NCI-H2196 treated with DMSO at 0.1 percent for 48 hours (cell line): Measurements from ENCODE around the gene MRPL37.

Experiments
- DNase-seq: peaks from one replicate; lab custom pipeline; 2025; ENCODE audit not compliant: unreplicated experiment; lab: John Stamatoyannopoulos, UW

The MRPL37 gene

DNA sequence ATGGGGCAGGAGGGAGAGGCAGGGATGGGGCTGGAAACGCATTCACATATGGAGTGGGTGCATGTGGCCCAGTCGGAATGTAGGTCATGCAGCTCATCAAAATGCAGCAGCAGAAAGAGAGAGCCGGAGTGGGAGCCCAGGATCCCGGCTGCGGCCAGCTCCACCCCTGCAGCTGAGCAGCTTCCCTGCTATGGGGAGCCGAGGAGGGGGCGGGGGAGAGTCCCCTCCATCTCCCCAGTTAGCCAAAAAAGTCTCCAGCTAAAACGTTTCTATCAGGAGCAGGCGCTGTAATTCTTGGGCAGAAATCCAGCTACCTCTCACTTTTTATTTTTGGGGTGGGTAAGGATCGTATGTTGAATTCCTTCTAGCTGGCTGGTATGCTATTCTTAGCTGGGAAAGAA is 39.7 kb downstream of the MRPL37 start:
- no peak for DNase-seq

DNA sequence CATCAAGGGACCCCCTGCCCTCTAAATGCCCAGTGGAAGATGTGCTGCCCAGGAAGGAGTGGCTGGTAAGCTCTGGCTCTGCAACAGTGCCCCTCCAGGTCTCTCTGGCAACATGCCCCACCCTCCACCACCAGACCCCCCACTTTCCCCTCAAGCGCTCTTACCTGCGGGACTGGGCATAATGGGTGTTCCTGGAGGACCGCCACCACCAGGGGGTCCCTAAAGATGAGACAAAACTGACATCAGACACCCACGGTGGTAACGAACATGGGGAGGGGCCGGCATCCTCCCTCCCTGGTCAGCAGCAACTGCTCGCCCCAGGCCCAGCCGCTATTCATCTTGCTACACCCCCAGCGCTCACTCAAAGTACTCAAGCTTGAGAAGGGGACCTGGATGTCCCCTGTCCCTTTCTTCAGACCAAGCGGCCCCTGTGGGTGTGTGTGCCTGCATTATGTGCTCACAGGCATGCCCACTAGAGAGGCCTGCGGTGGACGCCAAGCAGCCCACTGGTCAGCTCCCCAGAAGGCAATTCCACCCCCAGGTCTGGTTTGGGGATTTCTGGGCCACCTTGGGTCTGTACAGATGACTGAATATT is 40.9 kb downstream of the MRPL37 start:
- DNase-seq, result no peak

DNA sequence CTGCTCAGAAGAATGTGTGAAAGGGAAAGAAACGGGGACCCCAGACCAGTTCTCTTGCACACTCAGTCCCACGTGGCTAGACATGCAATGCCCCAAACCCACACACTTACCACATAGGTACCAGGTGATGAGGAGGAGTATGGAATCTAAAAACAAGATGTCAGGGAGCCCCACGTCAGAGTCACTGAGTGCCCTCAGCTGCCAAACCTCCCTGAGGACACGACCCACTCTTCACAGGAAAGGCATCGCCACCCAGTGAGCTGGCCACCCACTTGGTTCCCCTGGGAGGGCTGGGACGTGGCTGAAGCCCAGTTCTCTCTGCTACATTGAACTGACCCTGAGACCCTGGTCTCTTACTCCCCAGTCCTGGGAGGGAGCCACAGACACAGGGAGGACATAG is 41.4 kb downstream of the MRPL37 start:
- DNase-seq, result no peak

DNA sequence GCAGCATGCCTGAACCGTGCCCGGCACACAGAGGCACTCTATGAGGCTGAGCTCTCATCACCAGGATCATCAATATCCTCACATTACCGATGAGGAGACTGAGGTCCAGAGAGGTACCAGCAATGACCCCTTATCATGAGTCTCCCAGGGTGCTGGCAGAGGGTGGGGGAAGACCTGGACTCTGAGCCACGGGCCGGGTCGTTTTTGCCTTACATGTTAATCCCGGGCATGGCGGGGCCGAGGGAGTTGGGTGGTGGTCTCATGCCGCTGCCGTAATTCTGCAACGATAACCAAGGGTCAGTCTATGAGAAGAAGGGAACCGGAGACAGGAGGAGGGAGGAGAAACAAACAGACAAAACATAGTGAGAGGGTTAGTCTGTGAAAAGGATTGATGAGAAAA is 43.1 kb downstream of the MRPL37 start:
- DNase-seq, result no peak

DNA sequence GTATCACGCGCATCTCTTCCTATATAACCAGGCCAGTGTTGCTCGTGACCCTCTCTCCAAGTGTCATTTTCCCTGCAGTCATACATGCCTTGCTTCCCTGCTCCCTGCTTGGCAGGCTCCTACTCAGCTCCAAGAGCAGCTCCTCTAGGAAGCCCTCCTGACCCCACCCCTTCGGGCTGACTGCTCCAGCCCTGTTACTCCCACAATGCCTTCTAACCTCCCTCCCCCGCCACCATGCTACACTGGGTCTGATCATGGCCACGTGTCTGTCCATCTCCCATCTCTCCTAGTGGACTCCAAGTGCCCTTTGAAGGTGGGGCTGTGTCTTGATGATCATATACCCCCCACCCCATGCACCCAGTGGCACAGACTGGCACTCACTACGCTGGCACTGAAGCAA is 44.7 kb downstream of the MRPL37 start:
- DNase-seq, result no peak

DNA sequence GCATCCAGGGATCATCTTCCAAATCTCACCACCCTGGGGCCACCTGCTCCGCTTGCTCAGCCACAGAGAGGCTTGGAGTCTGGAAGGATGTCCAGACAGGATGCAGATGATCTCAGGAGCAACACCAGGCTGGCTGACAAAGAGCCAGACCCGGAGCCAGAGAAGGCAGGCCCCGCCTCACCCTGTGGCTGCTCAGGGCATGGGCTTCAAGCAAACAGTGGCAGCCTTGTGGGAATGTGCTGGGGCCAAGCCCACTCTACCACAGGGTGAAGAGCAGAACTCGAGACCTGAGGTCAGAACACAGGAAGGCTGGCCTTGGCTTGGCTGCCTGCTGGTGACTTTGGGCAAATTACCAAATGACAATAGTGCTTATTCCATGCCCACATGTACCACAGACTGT is 45.5 kb downstream of the MRPL37 start:
- no peak for DNase-seq

DNA sequence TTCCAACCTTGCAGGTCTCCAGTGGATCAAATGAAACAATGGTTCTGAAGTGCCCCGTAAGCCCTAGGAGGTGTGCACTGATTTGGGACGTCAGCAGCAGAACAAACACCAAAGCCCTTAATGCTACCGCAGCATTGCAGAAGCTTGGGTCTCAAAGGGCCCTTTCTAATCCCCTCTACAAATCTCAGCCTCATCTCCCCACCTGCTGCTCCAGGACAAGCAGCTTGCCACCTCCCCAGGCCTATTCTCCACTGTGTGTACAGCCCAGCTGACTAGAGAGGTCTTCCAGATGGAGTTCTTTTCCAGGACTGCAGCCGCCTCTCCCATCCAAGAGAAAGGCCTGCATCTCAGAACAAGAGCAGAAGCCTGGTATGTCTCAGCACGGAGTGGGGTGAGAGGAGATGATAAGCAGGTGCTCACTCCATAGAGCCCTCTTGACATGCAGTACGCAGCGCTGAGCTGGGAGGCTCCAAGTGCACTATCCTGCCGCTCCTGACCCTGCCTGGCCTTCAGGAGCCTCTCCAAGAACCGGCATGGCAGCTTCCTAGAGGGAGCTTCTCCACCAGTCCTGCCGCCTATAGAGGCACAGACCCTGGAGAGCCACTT is 46.3 kb downstream of the MRPL37 start:
- no peak for DNase-seq

DNA sequence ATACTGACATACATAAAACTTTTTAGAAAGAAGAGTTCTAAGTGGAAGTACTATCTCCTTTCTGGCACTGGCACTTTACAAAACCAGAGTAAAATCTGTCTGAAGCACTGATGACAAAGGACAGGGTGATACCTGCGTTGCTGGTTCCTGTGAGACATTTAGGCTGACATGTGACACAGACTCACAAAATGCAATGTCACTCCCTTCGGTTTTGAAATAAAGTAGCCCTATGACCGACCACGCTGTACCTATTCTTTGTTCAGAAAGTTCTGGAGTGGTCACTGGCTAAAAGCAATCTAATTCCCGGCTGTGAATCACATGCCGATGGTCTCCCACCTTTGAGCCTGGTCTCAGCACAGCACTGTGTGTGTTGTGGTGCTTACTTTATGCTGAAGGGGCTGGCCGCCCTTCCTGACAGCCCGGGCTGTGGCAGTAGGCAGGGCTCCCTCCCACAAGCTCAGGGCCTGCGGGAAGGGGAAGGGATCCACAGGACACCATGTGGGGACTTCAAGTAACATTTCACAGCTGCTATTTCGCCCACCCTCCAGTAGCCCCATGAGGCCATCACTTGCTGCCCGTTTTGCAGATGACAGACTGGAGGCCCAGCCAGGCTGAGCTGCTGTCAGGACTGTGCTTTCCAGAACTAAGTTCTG is 48.0 kb downstream of the MRPL37 start:
- no peak for DNase-seq

DNA sequence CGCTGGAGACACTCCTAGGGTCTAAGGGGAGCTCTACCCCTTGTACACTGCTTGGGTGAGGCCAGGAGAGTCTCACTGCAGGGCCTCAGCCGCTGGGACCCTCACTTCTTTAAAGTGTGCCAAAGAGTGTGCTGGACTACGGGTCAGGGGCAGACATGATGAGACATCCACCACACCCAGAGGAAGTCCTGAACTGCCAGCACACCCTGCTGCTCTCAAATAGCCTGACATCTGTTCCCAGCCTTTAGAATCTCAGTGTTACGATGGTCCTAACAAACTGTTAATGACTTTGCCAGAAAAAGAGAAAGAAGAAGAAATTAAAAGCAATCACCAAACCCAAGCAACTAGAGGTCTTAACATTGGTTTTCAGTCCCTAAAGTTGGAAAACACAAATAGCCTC is 49.0 kb downstream of the MRPL37 start:
- no peak for DNase-seq

DNA sequence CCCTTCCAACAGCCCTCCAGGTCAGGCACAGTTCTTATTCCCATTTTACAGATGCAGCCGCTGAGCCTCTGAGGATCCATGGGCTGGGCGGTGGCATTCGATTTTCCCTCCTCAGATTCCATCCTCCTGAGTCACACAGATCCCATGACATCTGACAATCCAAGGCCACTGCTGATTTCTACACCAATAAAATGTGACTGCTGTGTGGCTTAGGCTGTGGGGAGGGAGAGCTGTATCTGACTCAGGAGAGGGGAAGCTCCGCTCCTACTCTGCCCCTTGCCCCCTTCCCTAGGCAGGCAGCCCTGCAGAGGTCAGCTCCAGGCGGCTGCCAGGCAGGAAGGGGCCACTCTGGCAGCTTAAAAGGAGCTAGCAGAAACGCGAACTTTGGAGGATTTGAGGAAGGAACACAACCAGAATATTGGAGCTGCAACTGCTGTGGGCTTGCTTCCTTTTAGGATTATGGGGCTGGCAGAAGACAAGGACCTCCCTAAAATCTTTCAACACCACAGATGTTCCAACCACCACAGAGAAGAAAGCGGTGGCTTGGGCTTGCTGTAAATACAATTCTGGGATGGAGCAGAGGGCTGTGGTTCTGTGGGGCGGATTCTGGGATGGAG is 50.0 kb downstream of the MRPL37 start:
- DNase-seq, result no peak

DNA sequence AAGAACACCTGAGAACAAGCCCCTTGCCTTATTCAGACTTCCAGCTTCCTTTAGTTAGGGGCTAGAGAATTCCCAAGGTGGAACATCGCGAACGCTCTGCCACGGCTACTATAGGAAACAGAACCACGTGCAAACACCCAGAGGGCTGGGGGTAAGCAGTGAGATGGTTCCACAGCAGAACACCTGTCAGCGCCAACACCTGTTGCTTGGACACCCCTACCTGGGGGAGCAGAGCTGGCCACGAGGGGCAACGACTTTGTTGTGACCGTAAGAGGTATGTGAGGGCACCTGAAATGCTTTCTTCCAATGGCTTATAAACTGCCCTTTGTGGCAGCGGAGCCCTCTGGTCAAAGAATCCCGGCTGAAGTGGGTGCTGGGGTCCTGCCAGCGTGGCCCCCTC is 50.7 kb downstream of the MRPL37 start:
- no peak for DNase-seq

DNA sequence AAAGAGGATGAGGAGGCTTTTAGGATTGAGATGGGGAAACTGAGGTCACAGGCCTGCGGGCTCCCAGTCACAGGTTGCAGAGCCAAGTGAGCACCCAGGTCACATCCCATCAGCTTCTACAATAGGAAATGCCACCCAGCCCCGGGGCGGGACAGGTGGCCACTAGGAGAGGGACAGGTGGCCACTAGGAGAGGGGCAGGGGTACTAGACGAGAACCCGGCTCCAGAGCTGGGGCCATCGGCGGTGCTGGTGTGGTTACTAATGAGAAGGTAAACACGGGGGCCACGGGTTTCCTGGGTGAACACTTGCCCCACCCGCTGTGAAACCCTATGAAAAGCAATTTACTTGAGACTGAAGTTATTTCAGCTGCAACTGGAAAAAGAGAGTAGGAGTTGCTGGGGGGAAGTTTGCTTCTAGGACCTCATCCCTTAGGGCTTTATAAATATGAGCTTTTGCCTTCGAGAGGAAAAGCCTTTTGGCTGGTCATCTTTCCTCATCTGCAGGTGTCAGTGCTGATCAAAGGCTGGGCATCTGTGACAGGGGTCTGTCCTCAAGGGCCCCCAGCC is 52.5 kb downstream of the MRPL37 start:
- DNase-seq, result no peak

DNA sequence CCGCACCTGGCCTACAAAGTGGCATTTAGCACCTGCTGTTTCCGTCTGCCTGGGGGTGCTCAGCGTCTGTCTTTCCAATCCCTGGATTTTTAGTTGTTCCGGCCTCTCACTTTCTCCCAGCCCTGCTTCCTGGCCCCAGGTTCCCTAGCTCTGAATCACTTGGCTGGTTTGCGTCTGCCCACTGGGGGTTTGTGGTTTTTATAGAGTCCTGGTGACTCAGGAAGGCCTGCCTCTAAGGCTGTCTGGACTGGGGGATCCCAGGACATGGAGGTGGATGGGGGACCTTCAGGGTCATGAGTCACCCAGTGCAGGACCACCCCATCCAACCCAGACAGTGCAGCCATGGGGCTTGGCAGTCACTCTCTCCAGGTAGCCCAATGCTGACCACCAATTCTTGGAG is 53.5 kb downstream of the MRPL37 start:
- DNase-seq, result no peak

DNA sequence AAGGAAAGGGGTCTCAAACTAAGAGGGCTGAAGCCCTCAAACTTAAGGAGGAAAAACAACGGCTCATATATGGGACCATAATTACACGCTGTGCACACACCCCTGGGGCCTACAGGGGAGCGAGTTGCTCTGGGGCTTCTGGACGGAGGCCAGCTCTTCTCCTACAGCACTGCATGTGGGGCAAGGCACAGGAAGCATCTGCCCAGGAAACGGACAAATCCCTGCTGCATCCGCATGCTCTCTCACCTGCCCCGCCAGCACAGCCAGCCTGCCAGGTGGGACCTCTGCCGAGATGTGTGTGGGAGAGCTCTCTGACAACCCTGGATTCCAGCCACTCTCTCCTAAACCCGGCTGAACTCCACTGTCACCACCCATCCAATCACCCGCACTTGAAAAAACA is 54.1 kb downstream of the MRPL37 start:
- DNase-seq, result no peak

DNA sequence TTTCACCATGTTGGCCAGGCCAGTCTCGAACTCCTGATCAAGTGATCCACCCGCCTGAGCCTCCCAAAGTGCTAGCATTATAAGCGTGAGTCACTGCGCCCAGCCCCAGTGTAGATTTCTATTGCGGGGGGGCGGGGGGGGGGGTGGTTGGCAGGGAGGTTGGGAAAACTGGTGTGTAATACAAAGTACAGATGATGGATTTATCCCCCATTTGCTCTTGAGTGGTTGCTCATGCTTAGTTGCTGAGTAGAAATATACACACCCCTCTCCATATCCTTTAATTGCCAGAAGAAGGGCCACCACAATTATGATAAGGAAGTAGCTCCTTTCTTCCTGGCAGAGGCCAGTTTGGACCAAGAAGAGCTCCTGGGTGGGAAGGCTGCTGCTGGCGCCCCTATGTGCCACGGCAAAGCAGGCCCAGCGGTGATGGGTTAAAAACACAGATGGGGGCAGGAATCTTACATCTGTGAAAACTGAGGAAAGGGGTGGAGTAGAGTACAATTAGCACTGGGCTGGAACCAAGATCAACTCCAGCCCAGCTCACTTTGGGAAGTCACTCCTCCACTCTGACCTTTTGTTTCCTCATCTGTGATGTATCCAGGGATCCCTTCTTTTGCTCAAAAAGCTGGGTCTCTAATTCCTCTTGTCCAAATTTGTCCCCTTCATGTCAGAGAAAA is 55.2 kb downstream of the MRPL37 start:
- no peak for DNase-seq

DNA sequence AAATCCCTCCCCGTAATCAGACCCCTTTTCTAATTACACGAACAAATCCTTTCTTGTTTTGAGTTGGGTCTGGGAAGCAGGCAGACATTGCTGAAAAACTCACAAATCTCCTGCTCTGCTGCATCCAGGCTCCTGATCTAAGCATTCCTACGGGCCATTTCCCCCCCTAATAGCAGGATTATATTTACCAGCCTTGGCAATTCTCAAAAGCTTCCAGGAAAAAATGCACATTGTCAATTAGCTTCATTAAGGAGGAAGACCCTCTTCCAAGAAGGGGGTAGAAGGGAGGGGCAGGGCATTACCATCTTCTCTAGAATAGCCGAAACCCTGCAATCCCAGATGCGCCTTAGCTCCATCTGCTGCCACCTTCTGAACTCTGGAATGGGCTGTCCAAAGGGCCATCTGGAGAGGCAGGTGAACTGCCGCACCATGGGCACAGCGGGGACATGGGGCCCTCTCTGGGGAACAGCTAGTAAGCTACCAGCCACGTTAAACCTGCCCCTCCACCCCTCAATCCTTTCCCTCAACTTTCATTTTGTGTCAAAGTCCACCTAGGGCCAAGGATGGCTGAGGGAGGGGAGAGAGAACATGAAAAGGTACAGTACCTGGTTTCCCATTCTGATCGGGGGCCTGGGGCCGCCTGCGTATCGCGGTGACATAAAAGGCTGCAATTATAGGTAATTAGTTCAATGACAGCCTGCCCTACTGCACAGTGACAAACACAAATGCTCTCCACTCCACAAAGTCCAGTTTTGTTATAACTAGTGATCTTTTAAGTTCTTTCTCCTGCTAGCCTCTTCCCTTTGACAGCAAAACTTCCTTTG is 56.8 kb downstream of the MRPL37 start:
- DNase-seq, result no peak

DNA sequence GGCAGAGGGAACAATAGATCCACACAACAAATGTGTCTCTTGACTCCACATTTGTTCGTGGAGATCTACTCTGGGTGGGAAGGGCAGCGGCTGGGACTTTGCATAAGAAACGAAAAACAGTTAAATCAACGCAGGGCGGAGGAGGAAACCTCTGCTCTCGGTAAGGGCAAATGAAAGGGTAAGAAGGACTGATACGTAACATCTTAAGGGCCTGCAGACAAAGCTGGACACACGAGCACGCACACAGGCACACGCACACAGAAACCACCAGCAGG is 57.3 kb downstream of the MRPL37 start:
- no peak for DNase-seq

DNA sequence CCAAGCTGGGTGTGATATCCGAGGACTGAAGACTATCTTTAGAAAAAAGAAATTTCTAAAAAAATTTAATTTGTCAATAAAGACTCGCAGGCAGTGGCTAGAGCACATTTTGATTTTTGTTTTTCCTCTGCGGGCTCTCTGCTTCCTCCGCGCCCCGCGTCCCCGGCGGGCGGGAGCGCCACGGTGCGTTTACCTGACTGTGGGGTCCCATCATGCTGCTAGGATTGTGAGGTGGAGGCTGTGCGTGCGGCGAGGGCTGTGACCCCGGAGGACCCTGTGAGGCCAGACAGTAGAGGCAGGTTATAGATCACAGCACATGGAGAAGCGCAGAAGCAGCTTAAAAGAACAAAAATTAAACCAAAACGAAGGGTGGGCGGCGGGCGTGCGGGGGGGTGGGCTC is 57.9 kb downstream of the MRPL37 start:
- no peak for DNase-seq

DNA sequence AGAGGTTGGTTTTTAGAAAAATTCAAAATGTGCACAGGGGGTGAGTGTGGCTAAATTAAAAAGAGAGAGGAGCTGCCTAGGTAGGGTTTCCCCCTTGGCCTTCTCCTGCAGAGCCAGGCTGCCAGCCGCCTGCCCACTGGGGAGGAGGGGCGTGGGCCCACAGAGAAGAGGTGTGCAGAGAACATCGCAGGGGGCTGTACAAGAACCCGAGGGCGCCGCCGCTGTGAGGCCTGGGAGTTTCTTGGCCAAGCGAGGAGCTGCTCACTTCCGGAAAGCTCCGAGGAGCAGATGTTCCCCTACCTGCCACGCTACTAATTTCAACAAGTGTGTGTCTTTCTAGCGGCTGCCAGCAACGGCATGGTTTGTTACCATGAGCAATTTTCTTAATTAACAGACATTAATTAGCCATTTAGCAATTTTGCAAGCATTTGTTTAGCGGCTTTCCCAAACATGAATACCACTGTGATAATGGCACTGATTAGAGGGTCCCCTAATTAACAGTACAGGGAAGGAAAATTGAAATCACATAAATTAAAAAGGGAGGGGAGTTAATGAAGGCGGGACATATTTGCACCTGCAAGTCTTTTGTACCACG is 59.7 kb downstream of the MRPL37 start:
- no peak for DNase-seq

DNA sequence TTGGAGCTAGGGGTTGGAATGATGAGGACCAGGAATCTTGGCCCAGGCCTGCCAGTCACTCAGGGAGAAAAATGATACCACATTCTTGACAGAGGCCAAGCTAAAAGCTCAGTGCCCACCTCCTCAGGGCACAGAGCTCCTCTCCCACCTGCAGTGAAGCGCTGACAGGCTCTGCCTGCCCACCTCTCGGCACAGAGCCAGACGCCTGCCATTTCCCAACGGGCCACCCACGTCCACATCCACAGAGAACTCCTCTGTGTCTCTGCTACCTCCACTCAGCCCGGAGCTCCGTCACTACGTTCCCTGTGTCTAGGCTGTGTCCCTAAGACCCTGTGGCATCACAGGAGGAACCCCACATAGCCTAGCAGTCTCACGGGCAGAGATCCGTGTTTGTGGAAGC is 60.8 kb downstream of the MRPL37 start:
- no peak for DNase-seq

DNA sequence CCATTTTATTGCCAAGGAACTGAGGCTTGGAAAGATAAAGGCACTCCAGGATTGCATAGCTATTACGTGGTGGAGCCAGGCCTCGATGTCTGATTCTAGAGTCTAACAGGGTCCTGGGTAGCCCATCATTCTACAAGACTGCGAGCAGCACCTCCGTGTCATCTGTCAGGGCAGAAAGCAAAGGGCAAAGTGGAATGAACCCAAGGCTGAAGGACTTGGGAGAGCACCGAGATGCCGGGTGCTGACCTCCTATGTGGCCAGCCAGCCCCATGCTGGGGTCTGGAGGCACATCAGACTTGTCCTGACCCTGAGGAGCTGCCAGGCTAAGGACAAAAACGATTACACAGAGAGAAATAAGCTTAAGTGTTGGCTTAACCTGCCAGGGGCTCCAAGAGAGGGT is 62.3 kb downstream of the MRPL37 start:
- DNase-seq, result no peak
